HepG2 (cell line): Measurements from ENCODE around the gene ZNF544.

ENCODE experiments used
- CBX5 ChIP-seq: sonication (generic); formaldehyde crosslinking; IDR thresholded peaks from 2 replicates; pipeline ENCODE4 v1.4.0; 2020; ENCODE audit warnings: missing genetic modification reagents, borderline replicate concordance
- TF ChIP-seq, protein P1 (sequence below): IDR thresholded peaks from 2 replicates; pipeline ENCODE4 v1.6.1; 2012; ENCODE audit warnings: inconsistent platforms

- TF ChIP-seq, protein P1, sequence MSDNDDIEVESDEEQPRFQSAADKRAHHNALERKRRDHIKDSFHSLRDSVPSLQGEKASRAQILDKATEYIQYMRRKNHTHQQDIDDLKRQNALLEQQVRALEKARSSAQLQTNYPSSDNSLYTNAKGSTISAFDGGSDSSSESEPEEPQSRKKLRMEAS: no peak
- TF ChIP-seq CBX5: no peak
These were observed 10.9 kb upstream of the ZNF544 start for GRCh38 chr19:58217607-58218391.
